GM18508 (cell line): Measurements from ENCODE around the gene DYRK2.
"Not testable (repeated sequence)": the region's sequence is repeated elsewhere in the genome, so short reads cannot be mapped to it uniquely, and the experiment has no call there.

Source experiments
- ATAC-seq: cut with Tn5 transposase; IDR thresholded peaks from one replicate; pipeline ENCODE4 v1.9.1; 2021; ENCODE audit warnings: moderate number of reproducible peaks; ENCODE audit not compliant: insufficient read depth, unreplicated experiment

DYRK2 gene

DNA sequence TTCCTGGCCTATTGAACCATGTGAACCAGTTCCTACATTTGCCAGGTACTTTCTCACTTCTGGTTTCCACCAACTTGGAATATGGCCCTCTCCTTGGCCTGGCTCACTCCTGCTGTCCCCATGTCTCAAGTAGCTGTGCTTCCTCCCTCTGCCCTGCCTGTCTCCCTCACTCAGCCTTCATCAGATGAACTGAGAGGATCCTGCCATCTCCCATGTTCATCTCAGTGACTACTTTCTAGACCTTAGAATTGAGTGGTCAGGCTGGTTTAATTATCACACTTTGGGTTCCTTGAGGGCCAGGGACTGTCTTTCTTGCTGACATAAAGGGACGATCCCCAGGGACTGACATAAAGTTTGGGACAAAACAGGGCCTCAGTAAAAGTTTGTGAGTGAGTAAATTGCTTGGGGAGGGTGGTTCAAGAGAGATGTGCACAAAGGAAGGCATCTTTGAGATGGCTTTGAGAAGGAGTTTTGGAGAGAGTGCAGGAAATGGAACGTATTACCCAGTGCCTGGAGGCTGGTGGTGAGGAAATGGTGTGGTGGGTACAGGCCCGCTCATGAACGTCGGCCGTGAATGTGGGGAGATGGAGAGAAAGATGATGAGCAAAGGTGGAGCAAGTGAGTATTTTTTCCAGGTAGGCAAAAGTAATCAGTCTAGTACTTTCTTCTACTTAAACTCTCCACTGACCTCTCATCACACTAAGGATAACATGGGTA, 20.8 kb downstream of the DYRK2 start:
- no peak for ATAC-seq

DNA sequence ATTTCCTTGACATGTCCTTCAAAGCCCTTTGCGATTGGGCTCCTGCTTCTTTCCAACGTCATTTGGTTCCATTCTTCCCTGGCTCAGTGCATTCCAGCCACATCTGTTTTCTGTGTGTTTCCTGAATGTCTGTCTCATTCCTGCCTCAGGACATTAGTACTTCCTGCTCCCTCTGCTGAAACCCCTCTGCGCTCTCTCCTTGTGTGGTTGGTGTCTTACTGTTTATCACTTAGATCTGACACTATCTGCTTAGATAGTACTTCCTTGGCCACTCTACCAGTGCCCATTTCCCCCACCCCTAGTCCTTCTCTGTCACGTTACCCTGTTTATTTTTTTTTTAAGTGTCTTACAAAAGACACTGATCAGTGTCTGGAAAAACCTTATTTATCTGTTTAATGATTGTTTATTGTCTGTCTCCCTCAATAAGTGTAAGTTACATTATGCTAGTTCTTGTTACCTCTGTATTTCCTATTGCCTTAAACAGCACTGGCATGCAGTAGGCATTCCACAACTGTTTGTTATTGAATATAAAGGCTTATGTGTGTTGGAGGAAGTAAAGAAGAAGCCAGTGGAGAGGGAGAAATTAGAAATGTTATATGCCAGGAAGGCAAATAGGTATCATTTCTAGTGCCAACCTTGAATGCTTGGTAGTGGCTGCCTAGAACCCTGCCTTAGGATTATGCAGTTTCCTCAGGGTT, 21.5 kb downstream of the DYRK2 start:
- no peak for ATAC-seq

DNA sequence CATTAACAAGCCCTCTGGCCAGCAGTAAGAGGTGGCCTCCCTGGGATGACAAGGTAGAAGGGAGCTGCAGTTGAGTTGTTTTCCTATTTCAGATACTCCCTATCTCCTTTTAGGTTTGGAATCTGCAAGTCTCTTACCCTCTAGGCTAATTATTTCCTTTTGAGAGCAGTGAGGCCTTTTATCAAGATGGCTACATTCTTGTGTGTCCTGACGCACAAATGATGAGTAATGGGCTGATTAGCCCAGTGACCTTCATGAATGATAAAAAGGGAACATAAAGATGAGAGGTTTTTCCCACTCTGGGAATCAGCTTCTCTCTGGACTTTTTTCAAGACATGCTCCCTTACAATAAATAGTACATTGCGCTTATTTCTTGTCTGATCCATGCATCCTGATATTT, 22.9 kb downstream of the DYRK2 start:
- ATAC-seq = no peak

DNA sequence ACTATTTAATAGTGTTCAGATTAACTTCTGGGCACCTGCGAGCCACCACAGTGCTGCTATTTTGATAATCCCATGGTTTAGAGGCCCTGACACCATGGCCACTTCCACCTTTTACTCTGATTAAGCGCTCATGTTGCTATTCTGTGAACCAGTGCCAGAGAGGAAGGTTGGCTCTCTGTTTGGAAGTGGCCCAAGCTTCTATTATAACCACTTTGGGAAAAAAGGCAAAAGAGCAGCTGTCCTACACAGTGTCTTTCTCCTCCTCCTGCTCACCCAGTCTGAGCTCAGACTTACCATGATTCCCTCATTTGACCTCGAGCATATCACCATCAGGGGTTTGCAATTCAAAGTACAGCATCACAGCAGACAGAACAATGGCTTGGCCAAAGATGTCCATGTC, 23.3 kb downstream of the DYRK2 start:
- no peak for ATAC-seq

DNA sequence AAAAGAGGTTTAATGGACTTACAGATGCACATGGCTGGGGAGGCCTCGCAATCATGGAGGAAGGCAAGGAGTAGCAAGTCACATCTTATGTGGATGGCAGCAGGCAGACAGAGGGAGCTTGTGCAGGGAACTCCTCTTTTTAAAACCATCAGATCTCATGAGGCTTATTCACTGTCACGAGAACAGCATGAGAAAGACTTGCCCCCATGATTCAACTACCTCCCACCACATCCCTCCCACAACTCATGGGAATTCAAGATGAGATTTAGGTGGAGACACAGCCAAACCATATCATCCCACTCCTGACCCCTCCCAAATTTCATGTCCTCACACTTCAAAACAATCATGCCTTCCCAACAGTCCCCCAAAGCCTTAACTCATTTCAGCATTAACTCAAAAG, 24.0 kb downstream of the DYRK2 start:
- ATAC-seq = not testable (repeated sequence)

DNA sequence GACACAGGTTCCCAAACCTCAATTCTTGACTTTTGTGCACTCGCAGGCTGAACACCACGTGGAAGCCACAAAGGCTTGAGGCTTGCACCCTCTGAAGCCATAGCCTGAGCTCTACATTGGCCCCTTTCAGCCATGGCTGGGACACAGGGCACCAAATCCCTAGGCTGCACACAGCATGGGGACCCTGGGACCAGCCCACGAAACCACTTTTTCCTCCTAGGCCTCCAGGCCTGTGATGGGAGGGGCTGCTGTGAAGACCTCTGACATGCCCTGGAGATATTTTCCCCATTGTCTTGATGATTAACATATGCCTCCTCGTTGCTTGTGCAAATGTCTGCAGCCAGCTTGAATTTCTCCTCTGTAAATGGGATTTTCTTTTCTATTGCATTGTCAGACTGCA, 25.0 kb downstream of the DYRK2 start:
- not testable (repeated sequence) for ATAC-seq

DNA sequence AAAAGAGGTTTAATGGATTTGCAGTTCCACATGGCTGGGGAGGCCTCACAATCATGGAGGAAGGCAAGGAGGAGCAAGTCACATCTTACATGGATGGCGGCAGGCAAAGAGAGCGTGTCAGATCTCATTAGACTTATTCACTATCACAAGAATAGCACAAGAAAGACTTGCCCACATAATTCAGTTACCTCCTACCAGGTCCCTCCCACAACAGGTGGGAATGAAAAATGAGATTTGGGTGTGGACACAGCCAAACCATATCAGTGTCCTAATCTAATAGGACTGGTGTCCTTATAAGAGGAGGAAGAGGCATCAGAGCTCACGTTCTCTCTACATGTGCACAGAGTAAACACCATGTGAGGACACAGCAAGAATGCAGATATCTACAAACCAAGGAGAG, 25.9 kb downstream of the DYRK2 start:
- ATAC-seq = no peak

DNA sequence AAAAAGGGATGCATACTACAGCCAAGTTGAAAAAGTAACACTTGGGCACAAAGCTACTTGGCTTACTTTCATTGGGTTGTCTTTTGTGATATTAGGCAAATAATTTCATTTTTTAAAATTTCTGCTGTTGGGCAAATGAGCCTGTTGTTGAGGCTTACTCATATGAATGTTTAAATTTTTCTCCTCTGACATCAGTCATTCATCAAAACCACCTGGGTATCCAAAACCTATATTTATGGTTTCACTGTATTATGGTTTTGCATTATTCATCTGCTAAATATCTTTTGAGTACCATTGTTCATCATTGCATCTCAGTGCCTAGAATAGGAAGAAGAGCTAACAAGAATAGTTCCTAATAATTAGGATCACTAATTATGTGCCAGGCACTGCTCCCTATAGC, 28.1 kb downstream of the DYRK2 start:
- ATAC-seq = no peak

DNA sequence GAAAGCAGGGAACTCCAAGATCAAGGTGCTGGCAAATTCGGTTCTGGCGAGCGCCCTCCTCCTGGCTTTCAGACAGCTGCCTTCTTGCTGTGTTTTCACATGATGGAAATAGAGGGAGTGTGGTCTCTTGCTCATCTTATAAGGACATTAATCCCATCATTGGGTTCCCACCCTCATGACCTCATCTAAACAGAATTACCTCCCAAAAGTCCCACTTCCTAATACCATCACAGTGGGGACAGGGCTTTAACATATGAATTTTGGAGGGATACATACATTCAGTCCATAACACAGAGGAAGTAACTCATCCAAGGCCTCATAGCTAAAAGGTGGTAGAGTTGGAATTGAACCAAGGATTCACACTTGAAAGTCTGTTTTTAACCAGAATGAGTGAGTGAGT, 28.6 kb downstream of the DYRK2 start:
- ATAC-seq = no peak

DNA sequence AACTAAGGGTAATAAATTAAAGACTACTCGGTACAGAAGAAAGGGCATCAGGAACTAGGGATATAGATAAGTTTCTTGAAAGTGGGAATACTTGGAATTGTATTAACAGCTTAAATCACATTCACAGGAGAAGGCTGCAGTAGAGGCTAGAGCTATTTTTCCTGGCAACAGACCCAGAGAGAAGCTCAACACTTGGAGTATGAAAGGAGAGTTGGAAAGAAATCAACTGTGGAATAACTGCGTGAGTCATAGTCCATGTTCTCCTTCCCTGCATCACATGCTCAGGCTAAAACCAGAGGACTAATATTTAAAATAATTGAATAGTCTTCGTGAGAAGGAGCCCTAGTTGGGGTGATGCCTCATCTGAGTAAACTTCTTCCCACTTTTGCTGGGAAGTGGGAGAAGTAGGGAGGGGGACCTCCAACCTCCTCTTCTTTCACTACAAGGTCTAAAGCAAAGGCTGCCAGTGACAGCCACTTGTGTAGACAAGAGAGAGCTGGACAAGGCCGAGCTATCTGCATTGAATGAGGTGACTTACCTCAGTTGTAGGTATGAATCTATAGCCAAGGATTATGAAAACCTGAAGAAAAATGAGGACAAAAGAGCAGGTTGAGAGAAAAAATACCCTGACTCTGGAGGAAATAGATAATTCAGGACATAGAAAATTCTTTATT, 32.7 kb downstream of the DYRK2 start:
- ATAC-seq = no peak

DNA sequence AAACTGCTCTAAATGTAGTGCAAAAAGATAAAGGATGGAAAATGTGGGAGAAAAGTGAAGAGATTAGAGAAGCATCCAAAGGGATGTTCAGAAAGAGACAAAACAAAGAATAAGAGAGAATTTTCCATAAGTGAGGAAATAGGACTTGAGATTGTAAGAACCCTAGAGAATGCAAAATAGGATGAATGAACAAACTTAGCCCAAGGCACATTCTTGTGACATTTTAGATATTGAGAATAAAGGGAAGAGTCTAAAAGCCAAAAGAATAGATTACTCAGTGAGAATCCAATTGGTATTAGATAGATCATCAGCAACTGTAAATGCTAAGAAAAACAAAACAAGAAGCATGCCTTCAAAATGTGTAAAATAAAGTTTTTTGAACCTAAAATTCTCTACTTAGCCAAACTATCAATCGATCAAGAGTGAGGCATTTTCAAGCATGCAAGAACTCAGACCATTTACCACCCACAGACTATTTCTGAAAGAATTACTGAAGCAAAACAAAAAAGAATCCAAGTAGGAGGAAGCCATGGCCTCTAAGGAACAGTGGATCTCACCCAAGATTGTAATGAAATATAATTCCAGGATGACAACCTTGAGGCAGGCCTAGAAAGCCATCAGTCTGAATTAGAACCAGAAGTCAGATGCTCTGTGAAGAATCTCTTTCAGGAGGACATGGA, 33.5 kb downstream of the DYRK2 start:
- ATAC-seq = no peak

DNA sequence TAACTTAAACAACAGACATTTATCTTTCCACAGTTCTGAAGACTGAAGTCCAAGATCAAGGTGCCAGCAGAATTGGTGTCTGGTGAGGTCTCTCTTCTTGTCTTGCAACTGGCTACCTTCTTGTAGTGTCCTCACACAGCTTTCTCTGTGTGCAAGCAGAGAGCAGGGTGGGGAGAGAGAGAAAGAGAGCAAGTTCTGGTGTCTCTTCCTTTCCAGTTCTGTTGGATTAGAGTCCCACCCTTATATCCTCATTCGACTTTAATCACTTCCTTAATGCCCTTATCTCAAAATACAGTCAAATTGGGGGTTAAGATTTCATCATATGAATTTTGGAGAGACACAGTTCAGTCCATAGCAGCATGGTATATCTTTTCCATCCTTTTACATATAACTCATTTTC, 40.8 kb downstream of the DYRK2 start:
- no peak for ATAC-seq

DNA sequence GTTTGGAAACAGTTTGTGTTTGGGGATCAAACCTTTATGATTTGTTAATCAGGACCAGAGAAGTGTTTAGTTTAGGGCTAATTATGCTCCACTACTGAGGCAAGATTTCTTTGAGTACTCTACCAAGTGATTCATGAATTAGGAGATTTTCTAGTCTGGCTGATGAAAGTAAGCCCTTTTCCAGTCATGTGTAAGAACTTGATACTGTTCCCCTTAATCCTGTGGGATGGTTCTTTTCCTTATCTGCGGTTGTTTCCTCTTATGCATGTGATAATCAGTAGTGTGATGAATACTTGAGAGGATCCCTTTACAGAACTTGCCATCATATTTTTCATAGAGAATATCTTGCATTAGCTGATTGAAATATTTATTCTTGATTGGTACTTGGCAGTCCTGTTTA, 42.1 kb downstream of the DYRK2 start:
- ATAC-seq = no peak

DNA sequence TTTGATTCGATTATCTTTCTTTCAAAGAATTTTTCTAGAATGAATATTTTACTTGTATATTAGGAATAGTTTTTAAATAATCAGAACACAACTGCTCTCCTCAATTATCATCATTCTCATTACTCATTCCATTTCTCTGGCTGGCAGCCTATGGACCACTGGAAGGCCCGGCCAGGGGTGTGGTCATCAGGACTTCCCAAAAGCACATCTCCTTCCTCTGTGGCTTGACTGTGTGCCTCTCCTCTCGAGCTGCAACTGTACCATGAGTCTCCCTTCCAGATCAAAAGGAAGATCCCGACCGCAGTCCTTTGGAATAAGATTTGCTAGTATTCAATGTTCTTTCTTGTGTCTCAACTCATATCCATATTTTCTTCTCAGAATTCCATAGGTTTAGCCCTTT, 42.7 kb downstream of the DYRK2 start:
- no peak for ATAC-seq

DNA sequence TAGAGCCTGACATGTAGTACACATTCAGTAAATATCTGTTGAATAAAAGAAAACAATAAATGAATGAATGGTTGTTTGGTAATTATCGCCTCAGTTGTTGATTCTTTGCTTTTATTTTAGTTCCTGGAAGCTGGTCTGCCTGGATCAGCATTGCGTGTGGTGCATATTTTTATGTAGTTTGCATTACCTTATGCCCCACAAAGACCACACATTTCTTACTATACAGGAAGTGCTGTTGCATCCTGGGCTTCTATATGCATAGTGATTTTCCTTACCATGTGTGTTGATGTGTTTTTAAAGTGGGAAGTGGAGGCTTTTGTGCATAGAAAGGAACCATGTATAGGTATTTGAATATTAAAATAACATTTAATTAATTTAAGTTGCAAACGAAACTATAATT, 43.6 kb downstream of the DYRK2 start:
- ATAC-seq = no peak

DNA sequence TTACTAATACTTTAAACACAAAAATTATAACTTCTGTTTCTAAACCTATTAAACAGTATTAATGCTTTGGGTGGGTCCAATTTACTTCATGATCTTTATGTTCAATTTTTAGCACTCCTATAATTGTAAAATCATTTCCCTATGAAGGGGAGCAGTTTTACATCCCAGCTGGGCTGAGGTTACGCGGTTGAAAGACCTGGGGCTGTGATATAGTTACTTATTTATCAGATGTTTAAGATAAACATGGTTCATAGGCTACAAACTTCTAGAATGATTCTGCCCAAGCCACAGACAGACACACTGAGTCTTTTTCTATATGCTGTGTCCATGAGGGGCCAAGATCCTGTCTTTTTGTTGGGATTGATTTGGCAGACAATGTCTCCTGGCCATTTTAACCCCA, 44.4 kb downstream of the DYRK2 start:
- peak; percentile 62 for ATAC-seq

DNA sequence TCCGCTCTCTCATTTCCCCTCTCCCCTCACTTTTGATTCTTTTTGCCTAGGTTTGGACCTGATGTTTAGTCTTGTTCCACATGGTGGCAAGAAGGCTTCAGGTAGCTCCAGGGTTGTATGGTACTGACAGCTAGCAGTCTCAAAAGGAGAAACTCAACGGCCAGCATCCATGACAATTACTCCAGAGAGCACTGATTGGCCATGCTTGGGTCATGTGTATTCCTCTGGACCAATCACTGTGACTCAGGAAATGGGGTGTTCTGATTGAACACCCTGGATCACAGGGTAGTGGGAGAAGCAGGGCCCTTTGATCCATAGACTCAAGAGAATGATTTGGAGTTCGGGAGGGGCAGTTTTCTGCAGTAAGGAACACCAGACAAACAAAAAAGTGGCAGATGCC, 45.3 kb downstream of the DYRK2 start:
- ATAC-seq = no peak

DNA sequence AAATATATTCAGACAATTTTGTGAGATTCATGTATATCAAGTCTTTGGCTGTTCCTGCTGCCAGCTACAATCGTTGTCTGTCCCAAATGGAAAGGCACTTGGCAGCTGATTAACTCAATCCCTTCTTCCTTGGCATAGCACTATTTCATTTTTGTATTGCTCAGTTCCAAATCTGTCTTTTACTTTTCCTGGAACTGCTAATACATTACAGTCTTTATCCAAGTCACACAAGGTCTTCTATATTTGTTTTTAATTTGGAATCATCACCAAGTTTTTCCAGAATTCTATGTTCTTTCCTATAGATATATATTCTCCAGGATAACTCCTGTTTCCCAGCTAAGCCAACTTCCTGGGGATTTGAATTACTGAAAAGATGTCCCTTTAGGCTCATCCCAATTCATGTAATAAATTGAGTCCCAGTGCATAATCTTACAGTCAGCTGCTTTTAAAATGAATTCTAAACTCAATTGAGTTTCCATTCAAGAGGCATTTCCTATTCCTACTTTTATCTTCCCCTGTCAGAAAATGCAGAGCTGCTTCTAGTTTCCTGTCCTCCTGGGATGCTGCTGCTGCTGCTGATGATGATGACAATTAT, 45.9 kb downstream of the DYRK2 start:
- no peak for ATAC-seq

DNA sequence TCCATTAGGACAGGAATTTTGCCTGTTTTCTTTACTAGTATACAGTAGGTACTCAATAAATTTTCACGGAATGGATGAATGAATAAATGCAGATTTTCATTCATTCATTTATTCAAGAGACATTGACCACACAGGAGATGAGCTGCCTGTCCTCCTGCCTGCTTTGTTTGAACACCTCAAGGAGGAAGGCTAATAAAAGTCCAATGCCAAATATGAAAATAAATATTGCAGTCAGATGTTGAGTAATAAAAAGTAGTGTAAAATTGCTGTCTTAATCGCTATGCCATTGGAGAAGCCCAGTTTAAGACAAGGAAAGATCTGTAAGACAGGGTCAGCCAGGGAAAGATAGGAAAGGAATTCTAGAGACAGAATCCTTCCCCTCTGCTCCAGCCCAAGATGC, 47.4 kb downstream of the DYRK2 start:
- ATAC-seq = no peak

DNA sequence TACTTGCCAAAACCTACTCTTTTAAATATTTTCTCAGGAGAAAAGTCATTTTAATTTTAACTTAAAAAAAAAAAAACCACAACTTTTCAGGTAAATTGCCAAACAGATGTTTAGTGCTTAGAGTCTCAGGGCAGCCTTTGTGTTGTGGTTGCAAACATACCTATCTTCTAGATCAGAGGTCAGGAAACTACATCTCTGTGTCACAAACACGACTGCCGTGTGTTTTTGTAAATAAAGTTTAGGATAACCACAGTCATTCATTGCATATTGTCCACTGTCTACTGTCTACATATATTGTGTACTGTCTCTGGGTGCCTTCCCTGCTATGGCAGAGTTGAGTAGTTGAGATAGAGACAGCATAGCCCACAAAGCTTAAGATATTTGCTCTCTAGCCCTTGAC, 48.9 kb downstream of the DYRK2 start:
- no peak for ATAC-seq

DNA sequence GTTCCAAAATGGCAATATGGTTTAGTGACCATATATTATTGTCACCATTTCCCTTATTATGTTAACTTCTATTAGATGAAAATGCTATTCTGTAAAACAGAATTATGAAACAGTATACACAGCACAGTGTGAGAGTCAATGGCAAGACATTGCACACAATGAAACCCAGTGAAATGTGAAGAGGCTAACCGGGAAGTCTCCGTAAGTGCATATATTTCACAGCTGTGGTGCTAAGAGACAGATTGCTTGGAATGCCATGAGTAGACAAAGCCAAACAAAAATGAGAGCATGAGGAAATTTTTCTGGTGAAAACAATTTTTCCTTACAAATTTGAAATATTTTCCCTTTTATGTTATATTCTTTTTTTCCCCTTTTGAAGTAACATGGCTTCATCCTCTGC, 49.4 kb downstream of the DYRK2 start:
- ATAC-seq = no peak
